Measurements from ENCODE around the gene UCKL1.
A peak's percentile ranks its signal among the peaks of the same experiment; 100 is the strongest.

UCKL1 gene

GRCh38 chr20:63957690-63958441, 1.6 kb upstream of the UCKL1 start:
- Mint-ChIP-seq H3K4me1 (ENCODE audit: low read depth) (peaks cover 19% of the 10 kb centered on the region), H3K36me3 (ENCODE audit: low read depth) (peaks cover 10% of the 10 kb centered on the region), H3K9me3 (no peaks in the 10 kb centered on the region), H3K4me3 (peak overlapping the region; percentile 71), H3K27me3 (ENCODE audit: low read depth) (no peaks in the 10 kb centered on the region), H3K27ac (peak overlapping the region; percentile 75)

DNA sequence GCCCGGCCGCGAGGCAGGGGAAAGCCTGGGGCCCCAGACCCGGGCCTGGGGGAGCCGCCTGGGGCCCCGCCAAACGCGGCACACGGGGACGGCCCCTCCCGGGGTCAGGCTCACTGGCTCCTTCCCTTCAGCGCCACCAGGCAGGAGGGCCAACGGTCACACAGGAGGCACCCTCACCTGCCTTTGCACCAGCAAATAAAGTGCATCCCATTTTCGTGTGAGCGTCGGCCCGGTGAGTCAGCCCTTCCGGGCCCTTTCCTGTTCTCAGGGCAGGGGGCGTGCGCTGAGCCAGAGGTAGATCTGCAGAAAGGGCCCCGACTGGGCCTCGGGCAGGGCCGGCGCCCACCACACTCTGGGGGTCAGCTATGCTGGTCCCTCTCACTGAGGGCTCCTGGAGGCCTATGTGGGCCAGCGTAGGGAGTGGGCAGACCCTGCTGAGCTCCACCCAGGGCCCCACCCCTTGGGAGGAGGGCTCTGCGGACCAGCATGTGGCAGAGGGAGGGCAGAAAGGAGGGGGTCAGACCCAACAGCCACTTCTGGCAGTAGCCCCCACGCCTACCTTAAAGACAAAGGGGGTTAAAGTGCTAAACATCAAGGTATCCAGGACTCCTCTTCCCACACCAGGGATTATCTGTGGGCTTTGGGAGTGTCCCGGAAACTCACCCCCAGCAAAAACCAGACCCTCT, 931 bp upstream of the UCKL1 start:
- no peaks in the 10 kb centered on the region for H3K27me3 Mint-ChIP-seq (ENCODE audit: low read depth)
- no peaks in the 10 kb centered on the region for H3K9me3 Mint-ChIP-seq
- H3K4me3 Mint-ChIP-seq: peak overlapping the region; percentile 71
- H3K27ac Mint-ChIP-seq: peak overlapping the region; percentile 75
- H3K36me3 Mint-ChIP-seq (ENCODE audit: low read depth): peaks cover 6% of the 10 kb centered on the region
- peaks cover 19% of the 10 kb centered on the region for H3K4me1 Mint-ChIP-seq (ENCODE audit: low read depth)

GRCh38 chr20:63956664-63957003, 418 bp upstream of the UCKL1 start:
- peak overlapping the region; percentile 76 for H3K4me3 Mint-ChIP-seq
- H3K27ac Mint-ChIP-seq: peak overlapping the region; percentile 82
- H3K9me3 Mint-ChIP-seq: no peaks in the 10 kb centered on the region
- peaks cover 19% of the 10 kb centered on the region for H3K4me1 Mint-ChIP-seq (ENCODE audit: low read depth)
- peaks cover 5% of the 10 kb centered on the region for H3K36me3 Mint-ChIP-seq (ENCODE audit: low read depth)
- no peaks in the 10 kb centered on the region for H3K27me3 Mint-ChIP-seq (ENCODE audit: low read depth)

DNA sequence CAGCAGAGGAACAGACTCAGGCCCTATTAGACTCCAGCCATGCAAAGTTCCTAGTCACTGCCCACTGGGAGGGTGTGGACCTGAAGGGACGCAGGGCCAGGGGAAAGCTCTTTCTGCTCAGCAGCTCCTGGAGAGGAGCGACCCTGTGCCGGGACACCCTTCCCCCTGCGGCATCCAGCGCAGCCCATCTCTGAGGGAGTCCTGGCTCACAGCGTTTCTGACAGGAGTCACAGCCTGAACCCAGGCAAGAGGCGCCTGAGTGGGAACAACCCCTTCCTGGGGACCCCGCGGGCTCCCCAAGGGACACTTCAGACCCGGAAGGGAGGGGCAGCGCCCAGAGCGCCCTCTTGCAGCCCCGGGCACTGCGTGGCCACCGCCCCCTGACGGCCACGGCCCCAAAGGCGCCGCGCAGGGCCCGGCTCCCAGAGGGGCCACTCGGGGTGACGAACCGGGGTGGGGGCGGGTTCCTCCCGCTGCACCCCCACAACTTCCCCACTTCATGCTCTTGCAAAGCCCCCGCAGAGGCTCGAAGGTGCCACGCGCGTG, 862 bp downstream of the UCKL1 start:
- no peaks in the 10 kb centered on the region for H3K27me3 Mint-ChIP-seq (ENCODE audit: low read depth)
- H3K36me3 Mint-ChIP-seq (ENCODE audit: low read depth): no peaks in the 10 kb centered on the region
- peak overlapping the region; percentile 15 for H3K27ac Mint-ChIP-seq
- H3K9me3 Mint-ChIP-seq: no peaks in the 10 kb centered on the region
- H3K4me1 Mint-ChIP-seq (ENCODE audit: low read depth): peaks cover 19% of the 10 kb centered on the region
- peak overlapping the region; percentile 80 for H3K4me3 Mint-ChIP-seq

GRCh38 chr20:63953764-63954429, 2.3 kb downstream of the UCKL1 start:
- H3K4me1 Mint-ChIP-seq (ENCODE audit: low read depth): peaks cover 21% of the 10 kb centered on the region
- no peaks in the 10 kb centered on the region for H3K36me3 Mint-ChIP-seq (ENCODE audit: low read depth)
- H3K9me3 Mint-ChIP-seq: no peaks in the 10 kb centered on the region
- peak overlapping the region; percentile 68 for H3K4me3 Mint-ChIP-seq
- H3K27me3 Mint-ChIP-seq (ENCODE audit: low read depth): no peaks in the 10 kb centered on the region
- peak overlapping the region; percentile 55 for H3K27ac Mint-ChIP-seq

DNA sequence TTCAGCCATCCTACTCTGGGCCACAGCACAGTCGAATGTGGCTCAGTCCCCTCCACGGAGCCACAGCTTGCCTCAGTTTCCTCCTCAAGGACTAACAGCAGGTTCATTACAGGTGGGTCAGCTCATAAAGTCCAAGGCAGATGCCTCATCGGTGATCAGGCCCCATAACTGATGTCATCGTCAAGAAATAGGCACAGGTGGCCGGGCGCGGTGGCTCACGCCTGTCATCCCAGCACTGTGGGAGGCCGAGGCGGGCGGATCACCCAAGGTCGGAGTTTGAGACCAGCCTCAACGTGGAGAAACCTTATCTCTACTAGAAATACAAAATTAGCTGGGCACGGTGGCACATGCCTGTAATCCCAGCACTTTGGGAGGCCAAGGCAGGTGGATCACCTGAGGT, 3.4 kb downstream of the UCKL1 start:
- H3K4me1 Mint-ChIP-seq (ENCODE audit: low read depth): peaks cover 29% of the 10 kb centered on the region
- H3K4me3 Mint-ChIP-seq: no peak overlapping the region
- H3K9me3 Mint-ChIP-seq: peaks cover 4% of the 10 kb centered on the region
- no peak overlapping the region for H3K27ac Mint-ChIP-seq
- peaks cover 2% of the 10 kb centered on the region for H3K36me3 Mint-ChIP-seq (ENCODE audit: low read depth)
- no peaks in the 10 kb centered on the region for H3K27me3 Mint-ChIP-seq (ENCODE audit: low read depth)

DNA sequence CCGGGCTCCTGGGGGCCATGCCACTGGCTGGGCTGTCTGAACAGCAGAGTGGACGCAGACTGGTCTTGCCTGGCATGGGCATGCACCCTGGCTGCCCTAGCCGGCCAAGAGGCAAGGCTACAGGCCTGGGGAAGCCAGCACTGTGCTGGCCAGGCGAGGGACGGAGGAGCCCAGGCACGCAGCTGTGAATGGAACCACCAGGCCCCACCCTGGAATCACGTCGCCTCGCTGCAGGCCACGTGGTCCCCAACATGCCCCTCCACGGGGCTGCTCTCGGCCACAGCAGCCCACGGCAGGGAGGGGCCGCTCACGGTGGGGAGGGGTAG, 4.0 kb downstream of the UCKL1 start:
- H3K36me3 Mint-ChIP-seq (ENCODE audit: low read depth): peaks cover 2% of the 10 kb centered on the region
- H3K27ac Mint-ChIP-seq: no peak overlapping the region
- H3K27me3 Mint-ChIP-seq (ENCODE audit: low read depth): no peaks in the 10 kb centered on the region
- H3K9me3 Mint-ChIP-seq: peaks cover 4% of the 10 kb centered on the region
- H3K4me3 Mint-ChIP-seq: no peak overlapping the region
- peaks cover 30% of the 10 kb centered on the region for H3K4me1 Mint-ChIP-seq (ENCODE audit: low read depth)

GRCh38 chr20:63951398-63952209, 4.6 kb downstream of the UCKL1 start:
- Mint-ChIP-seq H3K4me3 (no peak overlapping the region), H3K4me1 (ENCODE audit: low read depth) (peaks cover 33% of the 10 kb centered on the region), H3K27me3 (ENCODE audit: low read depth) (no peaks in the 10 kb centered on the region), H3K27ac (no peak overlapping the region), H3K36me3 (ENCODE audit: low read depth) (peaks cover 2% of the 10 kb centered on the region), H3K9me3 (peaks cover 4% of the 10 kb centered on the region)

DNA sequence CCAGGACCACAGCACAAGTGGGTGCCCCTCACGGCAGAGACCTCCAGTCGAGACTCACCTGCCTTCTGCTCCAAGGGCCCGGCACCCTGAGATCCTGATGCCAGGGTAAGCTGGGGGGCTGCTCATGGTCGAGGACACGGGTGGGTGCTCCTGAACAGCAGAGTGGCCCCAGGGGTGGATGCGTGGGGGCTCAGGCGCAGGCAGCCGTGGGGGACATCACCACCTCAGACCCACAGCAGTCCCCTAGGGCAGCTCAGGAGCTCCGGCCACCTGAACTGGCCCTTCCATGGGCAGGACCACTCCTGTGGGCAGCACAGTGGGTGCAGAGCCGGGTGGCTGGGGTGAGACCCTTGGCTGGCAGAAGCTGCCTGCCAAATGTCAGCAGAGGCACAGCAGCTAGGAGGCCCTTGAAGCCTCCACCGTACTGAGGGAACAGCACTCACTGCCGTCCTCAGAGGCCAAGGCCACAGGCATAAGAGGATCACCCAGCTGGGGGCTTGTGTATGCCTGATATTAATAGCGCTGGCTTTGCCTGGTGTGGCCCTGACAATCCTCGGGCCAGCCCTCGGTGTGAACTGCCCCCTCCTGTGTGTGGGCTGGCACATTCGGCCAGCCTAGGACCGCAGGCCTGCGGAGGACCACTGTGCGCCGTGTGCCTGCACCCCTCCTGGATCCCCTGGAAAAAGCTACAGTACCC, 5.4 kb downstream of the UCKL1 start:
- Mint-ChIP-seq H3K9me3 (peaks cover 4% of the 10 kb centered on the region), H3K4me3 (no peak overlapping the region), H3K27me3 (ENCODE audit: low read depth) (no peaks in the 10 kb centered on the region), H3K4me1 (ENCODE audit: low read depth) (peaks cover 33% of the 10 kb centered on the region), H3K27ac (no peak overlapping the region), H3K36me3 (ENCODE audit: low read depth) (peaks cover 2% of the 10 kb centered on the region)

GRCh38 chr20:63947638-63948456, 8.4 kb downstream of the UCKL1 start:
- Mint-ChIP-seq H3K27ac (peak overlapping the region; percentile 91), H3K4me3 (peak overlapping the region; percentile 81), H3K36me3 (ENCODE audit: low read depth) (peaks cover 2% of the 10 kb centered on the region), H3K27me3 (ENCODE audit: low read depth) (no peaks in the 10 kb centered on the region), H3K4me1 (ENCODE audit: low read depth) (peaks cover 22% of the 10 kb centered on the region), H3K9me3 (peaks cover 4% of the 10 kb centered on the region)

GRCh38 chr20:63946986-63947637, 9.1 kb downstream of the UCKL1 start:
- Mint-ChIP-seq H3K4me3 (peak overlapping the region; percentile 62), H3K36me3 (ENCODE audit: low read depth) (peaks cover 4% of the 10 kb centered on the region), H3K27me3 (ENCODE audit: low read depth) (no peaks in the 10 kb centered on the region), H3K4me1 (ENCODE audit: low read depth) (peaks cover 25% of the 10 kb centered on the region), H3K9me3 (peaks cover 4% of the 10 kb centered on the region), H3K27ac (peak overlapping the region; percentile 67)

GRCh38 chr20:63945921-63946920, 10.0 kb downstream of the UCKL1 start:
- H3K9me3 Mint-ChIP-seq: peaks cover 4% of the 10 kb centered on the region
- H3K4me1 Mint-ChIP-seq (ENCODE audit: low read depth): peaks cover 29% of the 10 kb centered on the region
- peaks cover 7% of the 10 kb centered on the region for H3K36me3 Mint-ChIP-seq (ENCODE audit: low read depth)
- no peak overlapping the region for H3K27ac Mint-ChIP-seq
- H3K27me3 Mint-ChIP-seq (ENCODE audit: low read depth): no peaks in the 10 kb centered on the region
- no peak overlapping the region for H3K4me3 Mint-ChIP-seq
